Tibial artery (tissue), 4 donors: Measurements from ENCODE around the gene CFAP73.

Experiments
- DNase-seq, 2 donors: peaks; one replicate each; pipeline ENCODE4 v3.0.0-alpha.2; 2019
- H3K27ac ChIP-seq, 2 donors: fragments of 200-600 bp; sonication (generic) in 1 of 2; 1 replicate in 1 of 2; 2 replicates in 1 of 2; pipeline ENCODE4 v1.5.1; 2018 to 2019; ENCODE audit warnings: mild to moderate bottlenecking in 1 of 2
- H3K27me3 ChIP-seq, 2 donors: fragments of 200-600 bp; sonication (generic) in 1 of 2; one replicate each; pipeline versions ENCODE4 v1.5.1 to v1.6.0; 2016 to 2019
- H3K36me3 ChIP-seq, 3 donors: fragments of 200-600 bp; sonication (generic) in 2 of 3; one replicate each; pipeline ENCODE4 v1.5.1; 2016 to 2019; ENCODE audit warnings: mild to moderate bottlenecking in 2 of 3
- H3K4me1 ChIP-seq, 4 donors: fragments of 200-600 bp; sonication (generic) in 2 of 4; 1 replicate in 3 of 4; 2 replicates in 1 of 4; pipeline ENCODE4 v1.5.1; 2016 to 2019
- H3K4me3 ChIP-seq, 2 donors: fragments of 200-600 bp; sonication (generic) in 1 of 2; 1 replicate in 1 of 2; 2 replicates in 1 of 2; pipeline ENCODE4 v1.5.1; 2018 to 2019; ENCODE audit warnings: mild to moderate bottlenecking in 2 of 2
- H3K9me3 ChIP-seq, 3 donors: fragments of 200-600 bp; sonication (generic) in 1 of 3; one replicate each; pipeline ENCODE4 v1.5.1; 2016 to 2019
- intact Hi-C: fragments of 100-400 bp; cut with DNase I; formaldehyde crosslinking; loops from one replicate; pipeline ENCODE4 v1.15.0; 2023; ENCODE audit warnings: low total_unique reads
- TF ChIP-seq, protein P1 (sequence below), 2 experiments: fragments of 200-600 bp in 1 of 2; fragments of 450-650 bp in 1 of 2; IDR thresholded peaks; one replicate each; pipeline ENCODE4 v1.5.1; 2017 to 2019; ENCODE audit warnings: antibody characterized with exemption in 2 of 2, mild to moderate bottlenecking in 1 of 2, moderate library complexity in 1 of 2

CFAP73 gene

DNA sequence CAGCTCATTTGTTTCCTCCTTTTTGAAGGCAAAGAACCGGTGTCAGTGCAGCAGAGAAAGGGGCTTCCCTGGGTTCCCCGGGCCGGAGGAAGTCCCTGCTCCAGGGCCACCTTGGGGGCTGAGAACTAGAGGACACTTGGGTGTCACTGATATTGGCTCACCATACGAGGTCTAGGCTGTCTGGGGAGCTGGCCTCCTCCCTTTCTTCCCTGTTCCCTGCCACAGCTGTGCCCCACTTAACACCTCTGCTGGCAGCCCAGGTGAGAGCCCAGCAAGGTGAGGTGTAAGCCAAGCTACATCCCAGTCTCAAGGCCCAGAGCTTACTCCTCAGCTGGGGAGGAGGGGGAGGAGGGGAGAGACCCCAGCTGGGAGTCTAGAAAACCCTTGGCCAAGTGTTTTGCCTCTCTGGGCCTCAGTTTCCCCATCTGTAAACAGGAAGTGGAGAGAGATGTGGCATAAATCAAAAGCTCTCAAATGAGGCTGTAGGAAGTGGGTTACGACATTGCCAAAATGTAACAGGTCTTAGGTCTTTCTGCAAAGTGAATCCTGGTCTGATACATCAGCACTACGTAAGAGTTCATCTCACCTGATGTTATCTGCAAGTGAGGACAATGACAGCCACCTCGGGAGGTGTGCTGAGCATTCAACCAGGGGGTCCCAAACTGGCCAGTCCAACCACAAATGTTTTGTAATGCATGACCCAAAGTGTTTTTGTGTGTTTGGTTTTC is 39.5 kb upstream of the CFAP73 start:
- TF ChIP-seq, protein P1, sequence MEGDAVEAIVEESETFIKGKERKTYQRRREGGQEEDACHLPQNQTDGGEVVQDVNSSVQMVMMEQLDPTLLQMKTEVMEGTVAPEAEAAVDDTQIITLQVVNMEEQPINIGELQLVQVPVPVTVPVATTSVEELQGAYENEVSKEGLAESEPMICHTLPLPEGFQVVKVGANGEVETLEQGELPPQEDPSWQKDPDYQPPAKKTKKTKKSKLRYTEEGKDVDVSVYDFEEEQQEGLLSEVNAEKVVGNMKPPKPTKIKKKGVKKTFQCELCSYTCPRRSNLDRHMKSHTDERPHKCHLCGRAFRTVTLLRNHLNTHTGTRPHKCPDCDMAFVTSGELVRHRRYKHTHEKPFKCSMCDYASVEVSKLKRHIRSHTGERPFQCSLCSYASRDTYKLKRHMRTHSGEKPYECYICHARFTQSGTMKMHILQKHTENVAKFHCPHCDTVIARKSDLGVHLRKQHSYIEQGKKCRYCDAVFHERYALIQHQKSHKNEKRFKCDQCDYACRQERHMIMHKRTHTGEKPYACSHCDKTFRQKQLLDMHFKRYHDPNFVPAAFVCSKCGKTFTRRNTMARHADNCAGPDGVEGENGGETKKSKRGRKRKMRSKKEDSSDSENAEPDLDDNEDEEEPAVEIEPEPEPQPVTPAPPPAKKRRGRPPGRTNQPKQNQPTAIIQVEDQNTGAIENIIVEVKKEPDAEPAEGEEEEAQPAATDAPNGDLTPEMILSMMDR (IDR thresholded peaks at IDR 0.05): no peak
- Histone ChIP-seq H3K36me3 (no peaks in the 10 kb centered on the region), H3K4me3 (no peak overlapping the region), H3K4me1 (no peaks in the 10 kb centered on the region), H3K27me3 (peaks cover 0 to 49% of the 10 kb centered on the region in 2 donors), H3K27ac (no peak overlapping the region), H3K9me3 (no peaks in the 10 kb centered on the region)
- intact Hi-C loops: no loop called here
- DNase-seq: no peak

DNA sequence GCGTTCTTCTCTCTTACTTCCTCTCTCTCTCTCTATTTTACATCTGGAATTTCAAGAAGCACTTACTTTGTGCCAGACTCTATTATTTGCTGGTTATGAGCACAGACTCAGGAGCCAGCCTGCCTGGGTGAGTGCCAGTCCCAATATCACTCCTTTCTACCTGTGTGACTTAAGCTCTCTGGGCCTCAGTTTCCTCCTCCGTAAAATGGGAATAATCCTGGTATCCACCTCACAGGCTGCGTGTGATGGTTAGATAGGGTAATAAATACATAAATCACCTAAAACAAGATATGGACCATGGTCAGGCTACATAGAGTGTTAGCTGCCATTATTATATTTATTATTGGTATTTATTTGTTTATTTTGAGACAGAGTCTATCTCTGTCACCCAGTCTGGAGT is 38.3 kb upstream of the CFAP73 start:
- Histone ChIP-seq H3K36me3 (no peaks in the 10 kb centered on the region), H3K27ac (no peak overlapping the region), H3K9me3 (no peaks in the 10 kb centered on the region), H3K4me1 (no peaks in the 10 kb centered on the region), H3K4me3 (no peak overlapping the region), H3K27me3 (peaks cover 0 to 52% of the 10 kb centered on the region in 2 donors)
- no peak for DNase-seq
- intact Hi-C loops: no loop called here
- TF ChIP-seq, protein P1 (IDR thresholded peaks at IDR 0.05): no peak

DNA sequence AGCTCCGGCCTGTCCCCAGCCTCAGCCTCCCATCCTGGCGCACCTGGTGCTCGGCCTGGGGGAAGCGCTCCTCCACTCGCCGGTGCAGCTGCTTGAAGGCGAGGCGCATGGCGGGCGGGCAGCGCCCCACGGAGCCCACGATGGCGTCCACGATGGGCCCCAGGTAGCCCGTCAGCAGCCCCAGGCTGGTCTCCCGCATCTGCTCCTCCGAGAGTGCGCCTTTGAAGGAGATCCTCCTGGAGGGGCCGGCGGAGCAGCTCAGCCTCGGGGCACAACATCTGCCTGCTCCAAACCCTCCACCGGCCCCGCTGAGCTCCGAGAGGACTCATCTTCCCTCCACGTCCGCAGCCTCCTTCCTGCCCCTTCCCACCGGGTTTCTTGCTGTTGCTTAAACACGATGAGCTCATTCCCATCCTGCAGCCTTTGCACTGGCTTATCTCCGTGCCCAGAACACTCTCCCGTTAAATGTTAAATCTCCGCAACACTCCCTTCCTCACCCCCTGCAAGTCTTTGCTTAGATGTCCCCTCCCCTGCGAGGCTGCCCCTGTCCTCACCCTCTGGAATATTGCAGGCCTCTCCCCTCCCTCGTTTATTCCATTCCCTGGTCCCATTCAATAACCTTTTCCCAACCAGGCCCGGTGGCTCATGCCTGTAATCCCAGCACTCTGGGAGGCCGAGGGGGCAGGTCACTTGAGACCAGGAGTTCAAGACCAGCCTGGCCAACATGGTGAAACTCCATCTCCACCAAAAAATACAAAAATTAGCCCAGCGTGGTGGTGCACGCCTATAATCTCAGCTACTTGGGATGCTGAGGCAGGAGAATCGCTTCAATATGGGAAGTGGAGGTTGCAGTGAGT is 37.3 kb upstream of the CFAP73 start:
- no peaks in the 10 kb centered on the region for H3K9me3 ChIP-seq
- no peak overlapping the region for H3K4me3 ChIP-seq
- TF ChIP-seq, protein P1 (IDR thresholded peaks at IDR 0.05): no peak
- H3K36me3 ChIP-seq: no peaks in the 10 kb centered on the region
- H3K27me3 ChIP-seq: peaks cover 0 to 57% of the 10 kb centered on the region in 2 donors
- no peak for DNase-seq
- H3K27ac ChIP-seq: no peak overlapping the region
- intact Hi-C loops: no loop called here
- no peaks in the 10 kb centered on the region for H3K4me1 ChIP-seq

DNA sequence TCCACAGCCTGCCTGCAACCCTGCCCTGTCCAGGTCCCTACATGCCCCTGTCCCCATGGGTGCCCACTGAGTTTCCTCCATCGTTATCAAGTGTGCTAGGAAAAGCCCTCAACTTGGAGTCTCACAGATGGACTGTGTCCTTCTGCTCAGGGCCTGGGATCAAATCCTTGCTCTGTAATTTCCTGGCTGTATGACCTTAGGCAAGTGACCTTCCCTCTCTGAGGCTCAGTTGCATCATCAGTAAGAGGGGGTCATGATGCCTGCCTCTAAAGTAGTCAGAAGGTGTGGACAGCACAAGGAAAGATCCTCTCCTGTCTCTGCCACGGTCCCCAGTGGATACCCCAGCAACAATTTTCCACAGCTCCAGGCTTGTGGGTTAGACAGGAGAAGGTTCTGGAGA is 36.1 kb upstream of the CFAP73 start:
- peaks cover 0 to 55% of the 10 kb centered on the region in 2 donors for H3K27me3 ChIP-seq
- no peak overlapping the region for H3K4me3 ChIP-seq
- intact Hi-C loops: no loop called here
- no peaks in the 10 kb centered on the region for H3K36me3 ChIP-seq
- no peak overlapping the region for H3K27ac ChIP-seq
- TF ChIP-seq, protein P1 (IDR thresholded peaks at IDR 0.05): no peak
- H3K9me3 ChIP-seq: no peaks in the 10 kb centered on the region
- no peaks in the 10 kb centered on the region for H3K4me1 ChIP-seq
- DNase-seq: no peak

DNA sequence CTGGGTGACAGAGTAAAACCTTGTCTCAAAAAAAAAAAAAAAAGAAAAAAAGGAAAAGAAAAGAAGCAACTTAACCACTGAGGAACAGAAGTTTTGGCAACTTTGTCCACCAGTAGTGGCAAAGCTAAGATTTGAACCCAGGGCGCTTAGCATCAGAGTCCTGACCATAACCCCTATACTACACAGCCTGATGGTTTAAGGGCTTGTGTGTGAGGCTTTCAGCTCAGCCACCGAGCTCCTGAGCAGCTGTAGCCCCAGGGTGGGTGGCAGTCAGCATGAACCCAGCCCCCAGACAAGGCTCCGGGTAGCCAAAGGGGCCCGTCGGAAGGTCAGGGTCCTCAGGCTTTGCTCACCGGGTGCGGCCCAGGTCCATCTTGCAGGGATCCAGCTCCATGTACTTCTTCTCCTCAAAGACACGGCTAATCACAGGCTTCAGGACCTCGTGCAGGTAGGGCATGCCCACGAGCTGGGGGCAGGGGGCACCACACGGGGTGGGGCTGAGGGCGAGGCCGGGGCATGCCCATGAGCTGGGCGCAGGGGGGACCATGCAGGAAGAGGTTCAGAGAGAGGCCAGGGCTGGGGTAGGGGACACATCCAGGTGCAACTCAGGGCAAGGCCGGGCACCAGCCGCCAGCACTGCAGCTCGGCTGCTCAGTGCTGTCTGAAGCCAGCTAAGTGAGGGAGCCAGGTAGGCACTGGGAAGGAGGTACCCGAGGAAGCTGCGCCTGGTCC is 34.9 kb upstream of the CFAP73 start:
- Histone ChIP-seq H3K27ac (no peak overlapping the region), H3K27me3 (peaks cover 0 to 61% of the 10 kb centered on the region in 2 donors)
- DNase-seq: no peak

More for the DNA sequence above, 34.9 kb upstream of the CFAP73 start:
- H3K4me1 ChIP-seq: no peaks in the 10 kb centered on the region
- intact Hi-C loops: no loop called here
- H3K36me3 ChIP-seq: no peaks in the 10 kb centered on the region
- no peak overlapping the region for H3K4me3 ChIP-seq
- H3K9me3 ChIP-seq: no peaks in the 10 kb centered on the region
- TF ChIP-seq, protein P1 (IDR thresholded peaks at IDR 0.05): no peak
